NCI-H510A treated with DMSO at 0.1 percent for 48 hours (cell line): ENCODE data around the gene YTHDF1.

Experiments used
- DNase-seq: peaks from one replicate; lab custom pipeline; 2025; lab: John Stamatoyannopoulos, UW

The YTHDF1 gene

DNA sequence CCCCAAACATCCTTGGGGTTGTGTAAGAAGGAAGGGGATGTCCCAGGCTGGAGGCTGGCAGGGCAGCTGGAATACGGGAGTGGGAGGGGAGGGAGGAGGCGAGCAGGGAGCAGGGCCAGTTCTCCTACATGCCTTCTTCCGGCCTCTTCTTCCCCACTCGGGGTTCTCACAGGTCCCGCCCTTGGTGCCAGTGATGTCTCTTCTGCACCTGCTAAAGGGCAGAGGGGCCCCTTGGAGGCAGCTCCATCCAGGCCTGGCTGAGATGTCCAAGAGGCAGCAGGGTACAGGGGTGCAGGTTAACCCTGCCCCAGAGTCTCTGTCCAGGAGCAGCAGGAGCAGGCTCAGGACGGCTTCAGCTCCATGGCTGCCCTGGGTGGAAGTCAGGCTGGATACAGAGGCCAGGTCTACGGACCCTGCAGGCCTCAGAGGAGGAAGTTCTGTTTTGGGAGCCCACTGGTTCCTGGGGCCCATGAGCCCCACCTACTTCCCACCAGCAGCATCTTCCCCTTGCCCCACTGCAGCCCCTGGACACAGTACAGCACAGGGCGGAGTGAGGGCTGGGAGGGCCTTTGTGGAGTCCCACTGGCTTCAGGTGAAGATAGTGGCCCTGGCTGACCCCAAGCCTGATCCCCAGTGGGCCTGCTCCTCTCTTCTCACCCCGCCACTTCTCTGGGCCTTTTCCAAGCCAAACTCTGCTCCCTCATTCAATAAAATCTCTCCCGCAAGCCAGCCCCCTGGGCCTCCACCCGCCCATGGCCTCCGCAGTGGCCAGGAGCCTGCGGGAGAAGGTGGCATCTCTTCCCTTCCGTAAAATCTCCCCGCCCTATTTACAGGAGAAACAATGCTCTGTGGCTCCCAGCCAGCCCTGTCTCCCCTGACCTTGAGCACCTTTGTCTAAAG is 60.4 kb downstream of the YTHDF1 start:
- DNase-seq: no peak

DNA sequence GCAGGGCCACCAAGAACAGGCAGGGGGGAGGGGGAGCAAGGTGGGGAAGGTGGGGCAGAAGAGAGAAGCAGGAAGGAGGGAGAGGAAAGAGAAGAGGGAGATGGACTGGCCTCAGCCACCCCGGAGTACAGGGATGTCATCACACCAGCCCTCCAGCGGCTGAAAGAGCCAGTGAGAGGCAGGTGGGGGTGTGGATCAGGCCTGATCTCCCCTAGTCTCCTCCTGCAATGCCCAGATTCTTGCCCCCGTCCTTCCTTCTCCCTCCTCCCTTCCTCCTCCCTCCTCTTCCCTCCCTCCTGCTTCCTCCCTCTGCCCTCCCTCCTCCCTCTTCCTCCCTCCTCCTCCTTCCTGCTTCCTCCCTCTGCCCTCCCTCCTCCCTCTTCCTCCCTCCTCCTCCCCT is 61.5 kb downstream of the YTHDF1 start:
- DNase-seq: no peak

DNA sequence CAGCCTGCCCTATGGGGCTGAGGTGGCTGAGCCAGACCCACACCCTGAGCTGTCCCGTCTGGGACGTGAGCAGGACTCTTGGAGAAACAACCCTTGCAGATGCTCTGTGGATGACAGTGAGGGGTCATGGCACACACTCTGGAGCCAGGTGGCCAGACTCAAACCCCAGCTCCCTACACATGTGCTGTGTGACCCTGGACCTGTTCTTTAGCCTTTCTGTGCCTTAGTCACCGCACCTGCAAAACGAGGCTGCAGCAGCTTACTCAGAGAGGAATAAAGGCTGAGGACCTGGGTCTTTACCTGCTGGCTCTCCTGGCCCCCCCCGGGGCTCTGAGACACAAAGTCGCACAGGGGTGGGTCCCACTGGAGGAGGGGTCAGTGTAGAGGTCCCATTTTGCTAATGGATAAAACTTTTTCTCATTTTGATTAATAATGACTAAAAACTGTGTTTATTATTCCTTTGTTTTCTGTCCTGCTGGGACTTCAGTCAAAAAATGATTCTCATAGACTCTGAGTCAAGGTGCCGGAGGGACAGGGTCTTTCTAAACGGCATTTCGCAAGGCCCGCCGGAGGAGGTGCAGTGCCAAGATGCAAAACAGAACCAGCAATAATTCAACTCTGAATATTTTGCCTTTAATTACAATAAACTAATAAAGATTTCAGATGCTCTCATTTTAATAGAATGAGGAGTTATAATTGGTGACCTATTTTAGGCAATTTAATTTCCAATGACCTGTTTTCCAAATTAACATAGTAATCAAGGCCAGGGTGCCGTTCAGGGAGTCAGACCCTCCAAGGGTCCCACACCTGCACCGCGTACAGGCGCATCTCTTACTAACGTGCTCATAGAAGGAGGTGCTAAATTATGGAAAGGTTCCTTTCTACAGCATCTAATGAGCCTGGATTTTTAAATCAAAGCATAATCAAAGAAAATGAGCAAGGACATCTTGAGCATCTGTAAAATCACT is 62.4 kb downstream of the YTHDF1 start:
- no peak for DNase-seq

DNA sequence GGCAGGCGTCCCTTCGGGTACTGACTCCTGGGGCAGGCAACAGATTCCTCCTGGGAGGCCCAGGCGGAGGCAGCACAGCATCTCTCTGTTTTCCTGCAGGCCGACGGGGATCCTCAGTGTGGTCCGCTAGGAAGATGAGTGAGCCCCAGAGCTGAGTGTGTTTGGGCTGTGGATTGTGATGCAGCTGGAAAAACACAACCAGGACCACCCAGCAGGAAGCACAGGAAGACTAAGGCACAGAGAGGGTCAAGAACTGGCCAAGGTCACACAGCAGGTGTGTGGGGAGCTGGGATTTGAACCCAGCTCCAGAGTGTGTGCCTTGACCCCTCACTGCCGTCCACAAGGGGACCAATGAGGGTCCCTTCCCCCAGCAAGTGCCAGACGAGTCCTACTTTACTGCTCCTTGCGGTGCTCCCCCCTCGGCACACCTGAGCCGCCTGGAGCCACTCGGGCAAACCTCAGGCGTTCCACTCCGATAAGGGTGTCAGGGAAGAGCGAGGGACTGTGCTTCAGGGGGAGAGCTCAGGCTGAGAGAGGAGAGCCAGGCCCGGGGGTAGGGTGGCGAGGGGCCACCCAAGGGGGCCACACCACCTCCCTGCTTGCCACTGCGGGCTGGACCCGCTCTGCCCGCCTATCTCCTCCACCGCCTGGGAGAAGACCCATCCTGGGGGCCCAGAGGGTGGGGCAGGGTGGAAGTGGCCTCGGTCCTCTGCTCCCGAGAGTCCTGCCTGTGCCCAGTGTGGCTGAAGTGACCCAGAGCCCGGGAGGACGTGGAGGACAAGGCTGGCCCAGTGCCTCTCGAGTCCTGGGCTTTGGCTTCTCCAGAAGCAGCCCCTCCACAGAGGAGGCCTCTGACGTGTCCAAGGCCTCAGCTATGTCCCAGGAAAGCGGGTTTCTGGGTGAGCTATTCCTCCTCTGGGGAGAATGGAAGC is 63.3 kb downstream of the YTHDF1 start:
- no peak for DNase-seq

DNA sequence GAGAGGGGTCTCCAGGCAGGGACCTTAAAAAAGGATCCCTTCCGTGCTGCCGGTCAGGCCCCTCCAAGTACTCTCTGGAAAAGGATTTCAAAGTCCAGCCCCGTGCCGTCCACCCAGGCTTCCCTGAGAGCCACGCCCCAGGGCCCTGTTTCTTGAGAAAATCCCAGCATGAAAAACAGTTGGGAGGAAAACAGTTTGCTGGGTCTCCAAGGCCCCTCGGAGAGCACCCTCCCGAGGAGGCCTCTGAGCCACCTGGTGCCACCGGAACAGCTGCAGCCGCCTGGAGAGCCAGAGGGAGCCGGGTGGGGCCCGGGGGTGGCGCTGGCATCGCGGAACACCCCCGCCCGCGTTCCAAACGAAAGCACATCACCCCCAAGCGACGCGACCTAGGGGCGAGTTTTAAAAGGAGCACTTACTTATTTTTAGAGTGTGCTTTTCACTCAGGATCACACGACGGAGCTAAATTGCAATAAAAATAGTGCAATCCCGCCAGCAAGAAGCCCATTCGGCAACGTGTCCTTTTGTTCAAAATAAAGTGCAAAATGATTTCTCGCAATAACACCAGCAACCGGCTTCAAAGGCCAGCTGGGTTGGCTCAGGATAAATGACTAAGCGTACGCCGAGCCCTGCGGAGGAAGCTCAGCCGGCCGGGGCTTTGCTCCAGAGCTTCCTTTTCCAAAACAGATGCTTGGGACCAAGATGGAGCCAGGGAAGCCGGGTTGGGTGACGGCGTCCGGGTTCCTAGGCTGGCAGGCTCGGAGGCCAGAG is 64.2 kb downstream of the YTHDF1 start:
- DNase-seq: no peak

DNA sequence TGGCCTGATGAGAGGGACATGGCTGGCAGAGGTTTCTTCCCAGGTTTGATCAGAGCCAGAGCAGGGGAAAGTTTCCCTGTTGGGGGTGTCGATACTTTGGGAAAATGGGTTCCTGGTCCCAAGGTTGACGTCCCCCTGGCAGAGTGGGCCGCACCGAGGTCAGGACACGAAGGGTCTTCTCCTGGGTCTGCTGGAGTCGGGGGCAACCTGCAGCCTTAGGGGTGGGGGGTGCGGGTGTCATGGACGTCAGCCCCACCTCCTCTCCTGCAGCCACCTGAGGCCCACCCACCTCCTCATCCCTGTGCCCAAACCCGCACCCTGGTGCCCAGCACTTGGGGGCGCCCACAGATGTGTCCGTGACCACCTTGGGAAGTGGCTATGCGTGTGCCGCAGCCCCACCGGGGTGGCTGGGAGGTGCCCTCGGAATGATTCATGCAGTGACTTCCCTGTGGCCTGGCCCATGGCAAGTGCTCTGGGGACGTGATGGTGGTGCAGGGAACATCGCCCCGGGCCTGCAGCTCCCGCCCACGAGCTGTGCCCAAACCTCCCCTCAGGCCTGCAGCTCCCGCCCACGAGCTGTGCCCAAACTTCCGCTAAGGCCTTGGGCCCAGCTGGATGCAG is 64.9 kb downstream of the YTHDF1 start:
- DNase-seq: no peak

DNA sequence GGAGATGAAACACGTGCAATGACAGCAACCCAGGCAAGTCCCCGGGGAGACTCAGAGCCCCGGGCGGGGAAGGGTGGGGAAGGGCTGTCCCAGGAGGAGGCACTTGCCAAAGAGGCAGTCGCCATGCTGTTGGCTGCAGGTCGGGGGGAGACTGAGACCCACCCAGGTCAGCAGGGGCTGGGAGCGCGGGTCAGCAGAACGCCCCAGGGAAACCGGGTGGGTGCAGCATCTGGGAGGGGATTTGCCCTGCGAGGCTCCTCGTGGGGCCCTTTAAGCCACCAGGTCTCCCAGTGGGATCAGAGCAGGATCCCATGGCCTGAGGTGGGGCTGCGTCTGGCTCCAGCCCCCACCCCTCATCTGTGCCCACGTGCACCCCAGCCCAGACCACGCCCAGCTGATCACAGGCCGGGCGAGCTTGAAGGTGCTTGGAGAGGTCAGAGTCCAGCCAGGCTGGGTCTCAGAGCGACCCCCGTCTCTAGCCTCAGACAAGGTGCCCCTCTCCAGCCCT is 65.5 kb downstream of the YTHDF1 start:
- no peak for DNase-seq

DNA sequence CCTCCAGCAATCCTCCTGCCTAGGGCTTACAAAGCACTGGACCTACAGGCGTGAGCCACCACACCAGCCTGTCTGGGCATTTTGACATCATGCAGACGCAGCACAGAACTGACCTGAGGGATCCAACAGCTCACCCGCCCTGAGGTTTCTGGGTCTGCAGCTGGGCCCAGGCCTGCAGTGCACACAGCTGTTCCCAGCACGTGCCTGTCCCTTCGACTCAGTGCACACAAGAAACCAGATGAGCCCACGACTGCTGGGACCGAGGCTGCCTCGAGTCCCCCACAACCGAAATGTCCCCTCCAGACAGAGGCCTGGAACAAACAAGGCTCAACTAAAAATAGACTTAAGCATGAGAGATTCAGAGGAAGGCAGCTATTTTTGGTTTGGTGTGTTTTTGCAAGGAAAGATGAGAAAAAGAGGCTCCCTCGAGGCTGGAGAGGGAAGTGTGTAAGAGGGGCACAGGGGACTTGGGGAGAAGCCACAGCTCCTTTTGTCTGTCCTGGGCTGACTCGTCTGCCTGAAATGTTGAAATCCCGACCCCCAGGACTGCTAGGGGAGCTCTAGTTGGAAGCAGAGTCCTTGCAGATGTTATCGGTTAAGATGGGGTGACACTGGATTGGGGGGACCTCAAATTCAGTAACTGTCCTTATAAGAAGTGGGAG is 66.3 kb downstream of the YTHDF1 start:
- no peak for DNase-seq

DNA sequence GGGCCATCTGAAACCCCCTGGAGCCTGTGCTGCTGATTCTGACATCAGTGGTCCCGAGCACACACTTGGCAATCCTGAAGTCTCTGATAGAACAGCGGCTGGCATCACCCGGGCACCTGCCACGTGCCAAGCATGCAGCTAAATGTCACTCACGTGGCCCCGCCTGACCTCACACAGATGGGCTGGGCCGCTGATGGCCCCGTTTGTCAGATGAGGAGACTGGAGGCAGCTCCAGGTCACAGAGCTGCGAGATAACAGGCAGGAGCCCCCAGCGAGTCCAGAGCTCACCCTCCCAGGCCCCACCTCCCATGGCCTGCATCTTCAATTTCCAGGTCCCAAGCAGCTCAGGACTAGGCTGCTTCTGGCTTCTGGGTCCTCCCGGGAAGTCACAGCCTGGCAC is 67.2 kb downstream of the YTHDF1 start:
- DNase-seq: no peak

DNA sequence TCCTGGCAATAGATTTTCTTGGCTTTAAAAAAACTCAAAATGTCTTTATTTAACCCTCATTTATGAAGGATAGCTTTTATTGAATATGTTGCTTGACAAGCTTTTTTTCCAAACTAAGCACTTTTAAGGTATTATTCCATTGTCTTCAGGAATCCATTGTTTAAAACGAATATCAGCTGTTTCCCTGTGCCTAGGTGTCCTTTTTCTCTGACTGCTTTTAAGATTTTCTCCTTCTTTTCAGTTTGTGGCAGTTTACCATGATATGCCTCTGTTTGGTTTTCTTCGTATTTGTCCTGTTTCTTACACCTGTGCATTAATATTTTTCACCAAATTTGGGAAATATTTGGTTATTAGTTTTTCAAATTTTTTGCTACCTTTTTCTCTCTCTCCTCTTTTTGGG is 68.4 kb downstream of the YTHDF1 start:
- DNase-seq: no peak
